HepG2 (cell line): ENCODE data around the gene ZFAND2B. TPM values are rescaled to one million over a fixed set of nuclear protein-coding genes. Genes with fewer than 3 reads are reported as not detected.

Source experiments
- ELF4 ChIP-seq: sonication (generic); formaldehyde crosslinking; IDR thresholded peaks from 2 replicates; pipeline ENCODE4 v1.5.0; 2020; ENCODE audit warnings: missing genetic modification reagents, mild to moderate bottlenecking, moderate library complexity, borderline replicate concordance
- HNF4G ChIP-seq, 2 experiments: sonication (generic) in 1 of 2; formaldehyde crosslinking in 1 of 2; IDR thresholded peaks; 2 replicates each; pipeline versions ENCODE4 v1.4.0 to v1.6.1; 2011 to 2020; ENCODE audit warnings: borderline replicate concordance in 2 of 2, low read depth in 2 of 2, mild to moderate bottlenecking in 2 of 2, low read length in 1 of 2, missing genetic modification reagents in 1 of 2, moderate library complexity in 1 of 2
- NRL ChIP-seq: sonication (generic); formaldehyde crosslinking; IDR thresholded peaks from 2 replicates; pipeline ENCODE4 v1.5.0; 2020; ENCODE audit warnings: missing genetic modification reagents, mild to moderate bottlenecking, moderate library complexity, borderline replicate concordance
- RBFOX2 ChIP-seq: fragments of 200-400 bp; formaldehyde crosslinking; IDR thresholded peaks from 2 replicates; pipeline ENCODE4 v1.6.1; 2017; ENCODE audit warnings: low read depth, mild to moderate bottlenecking, low read length
- STAG1 ChIP-seq: sonication (generic); formaldehyde crosslinking; IDR thresholded peaks from 2 replicates; pipeline ENCODE4 v1.4.0; 2020; ENCODE audit warnings: missing genetic modification reagents
- TEAD3 ChIP-seq: optimal IDR thresholded peaks from 2 replicates; pipeline ENCODE3; 2016; ENCODE audit warnings: borderline replicate concordance
- U2AF2 ChIP-seq: fragments of 200-400 bp; formaldehyde crosslinking; IDR thresholded peaks from 2 replicates; pipeline ENCODE4 v1.6.1; 2017; ENCODE audit warnings: low read depth, mild to moderate bottlenecking, low read length
- polyA plus RNA-seq, 8 experiments: library from polyadenylated mRNA; depleted of rRNA in 3 of 8; stranded (reverse) in 7 of 8; unstranded in 1 of 8; fragments of >200 nt; fragmentation: Illumina TruSeq in 4 of 8; extraction: Trizol in 4 of 8; gene quantifications; 2 replicates each; pipeline versions ENCODE4 v1.2.1 to v1.2.3, GENCODE V29; 2011 to 2016; ENCODE audit warnings: low read depth in 4 of 8, missing spikeins in 1 of 8, mixed read lengths in 1 of 8; ENCODE audit not compliant: insufficient read depth in 1 of 8
- total RNA-seq, 5 experiments: library from RNA; depleted of rRNA; stranded (reverse); fragments of >200 nt; fragmentation: Illumina TruSeq; extraction: Trizol; gene quantifications; 2 replicates each; pipeline ENCODE4 v1.2.3, GENCODE V29; 2016; ENCODE audit warnings: low read depth in 1 of 5
- TF ChIP-seq, protein P1 (sequence below), 2 experiments: fragments of 450-650 bp in 1 of 2; sonication (generic) in 1 of 2; formaldehyde crosslinking in 1 of 2; IDR thresholded peaks; 2 replicates each; pipeline versions ENCODE4 v1.6.1 to v1.8.0; 2016 to 2022; ENCODE audit warnings: antibody characterized with exemption in 1 of 2, mild to moderate bottlenecking in 1 of 2, missing genetic modification reagents in 1 of 2
- TF ChIP-seq, protein P2 (sequence below): IDR thresholded peaks from 2 replicates; pipeline ENCODE4 v1.6.1; 2016; ENCODE audit warnings: low read depth
- TF ChIP-seq, protein P3 (sequence below): sonication (generic); formaldehyde crosslinking; IDR thresholded peaks from 2 replicates; pipeline ENCODE4 v1.4.0; 2020; ENCODE audit warnings: missing genetic modification reagents, borderline replicate concordance

ZFAND2B gene
- total and polyA plus RNA-seq, 2 of the 13 experiments (the other 11 are each of a cell fraction or from before 2014, with no cell fraction given) = 53.3 to 115 TPM

DNA sequence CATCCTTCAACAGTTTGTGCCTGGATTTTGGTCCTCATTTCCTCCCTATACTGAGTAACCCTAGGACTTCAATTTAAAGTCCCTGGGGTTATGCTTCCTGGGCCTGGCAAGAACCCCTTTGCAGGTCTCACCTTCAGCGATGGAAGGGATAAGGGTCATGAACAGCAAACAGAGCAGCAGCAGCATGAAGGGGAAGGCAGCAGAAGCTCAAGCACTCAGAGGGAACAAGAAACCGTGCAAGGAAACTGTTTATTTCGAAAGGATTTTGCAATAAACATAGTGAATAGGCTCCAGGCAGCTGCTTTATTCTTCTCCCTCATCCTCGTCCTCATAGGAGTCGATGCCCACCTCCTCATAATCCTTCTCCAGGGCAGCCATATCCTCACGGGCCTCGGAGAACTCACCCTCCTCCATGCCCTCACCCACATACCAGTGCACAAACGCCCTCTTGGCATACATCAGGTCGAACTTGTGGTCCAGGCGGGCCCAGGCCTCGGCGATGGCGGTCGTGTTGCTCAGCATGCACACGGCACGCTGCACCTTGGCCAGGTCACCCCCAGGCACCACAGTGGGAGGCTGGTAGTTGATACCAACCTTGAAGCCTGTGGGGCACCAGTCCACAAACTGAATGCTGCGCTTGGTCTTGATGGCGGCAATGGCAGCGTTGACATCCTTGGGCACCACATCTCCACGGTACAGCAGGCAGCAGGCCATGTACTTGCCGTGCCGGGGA lies 43.6 kb downstream of the ZFAND2B start (continued):
- TF ChIP-seq, protein P1, sequence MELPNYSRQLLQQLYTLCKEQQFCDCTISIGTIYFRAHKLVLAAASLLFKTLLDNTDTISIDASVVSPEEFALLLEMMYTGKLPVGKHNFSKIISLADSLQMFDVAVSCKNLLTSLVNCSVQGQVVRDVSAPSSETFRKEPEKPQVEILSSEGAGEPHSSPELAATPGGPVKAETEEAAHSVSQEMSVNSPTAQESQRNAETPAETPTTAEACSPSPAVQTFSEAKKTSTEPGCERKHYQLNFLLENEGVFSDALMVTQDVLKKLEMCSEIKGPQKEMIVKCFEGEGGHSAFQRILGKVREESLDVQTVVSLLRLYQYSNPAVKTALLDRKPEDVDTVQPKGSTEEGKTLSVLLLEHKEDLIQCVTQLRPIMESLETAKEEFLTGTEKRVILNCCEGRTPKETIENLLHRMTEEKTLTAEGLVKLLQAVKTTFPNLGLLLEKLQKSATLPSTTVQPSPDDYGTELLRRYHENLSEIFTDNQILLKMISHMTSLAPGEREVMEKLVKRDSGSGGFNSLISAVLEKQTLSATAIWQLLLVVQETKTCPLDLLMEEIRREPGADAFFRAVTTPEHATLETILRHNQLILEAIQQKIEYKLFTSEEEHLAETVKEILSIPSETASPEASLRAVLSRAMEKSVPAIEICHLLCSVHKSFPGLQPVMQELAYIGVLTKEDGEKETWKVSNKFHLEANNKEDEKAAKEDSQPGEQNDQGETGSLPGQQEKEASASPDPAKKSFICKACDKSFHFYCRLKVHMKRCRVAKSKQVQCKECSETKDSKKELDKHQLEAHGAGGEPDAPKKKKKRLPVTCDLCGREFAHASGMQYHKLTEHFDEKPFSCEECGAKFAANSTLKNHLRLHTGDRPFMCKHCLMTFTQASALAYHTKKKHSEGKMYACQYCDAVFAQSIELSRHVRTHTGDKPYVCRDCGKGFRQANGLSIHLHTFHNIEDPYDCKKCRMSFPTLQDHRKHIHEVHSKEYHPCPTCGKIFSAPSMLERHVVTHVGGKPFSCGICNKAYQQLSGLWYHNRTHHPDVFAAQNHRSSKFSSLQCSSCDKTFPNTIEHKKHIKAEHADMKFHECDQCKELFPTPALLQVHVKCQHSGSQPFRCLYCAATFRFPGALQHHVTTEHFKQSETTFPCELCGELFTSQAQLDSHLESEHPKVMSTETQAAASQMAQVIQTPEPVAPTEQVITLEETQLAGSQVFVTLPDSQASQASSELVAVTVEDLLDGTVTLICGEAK (IDR thresholded peaks at IDR 0.05) = no peak
- TF ChIP-seq, protein P1 (CRISPR knock-in tag; IDR thresholded peaks at IDR 0.05) = no peak
- TF ChIP-seq, protein P2, sequence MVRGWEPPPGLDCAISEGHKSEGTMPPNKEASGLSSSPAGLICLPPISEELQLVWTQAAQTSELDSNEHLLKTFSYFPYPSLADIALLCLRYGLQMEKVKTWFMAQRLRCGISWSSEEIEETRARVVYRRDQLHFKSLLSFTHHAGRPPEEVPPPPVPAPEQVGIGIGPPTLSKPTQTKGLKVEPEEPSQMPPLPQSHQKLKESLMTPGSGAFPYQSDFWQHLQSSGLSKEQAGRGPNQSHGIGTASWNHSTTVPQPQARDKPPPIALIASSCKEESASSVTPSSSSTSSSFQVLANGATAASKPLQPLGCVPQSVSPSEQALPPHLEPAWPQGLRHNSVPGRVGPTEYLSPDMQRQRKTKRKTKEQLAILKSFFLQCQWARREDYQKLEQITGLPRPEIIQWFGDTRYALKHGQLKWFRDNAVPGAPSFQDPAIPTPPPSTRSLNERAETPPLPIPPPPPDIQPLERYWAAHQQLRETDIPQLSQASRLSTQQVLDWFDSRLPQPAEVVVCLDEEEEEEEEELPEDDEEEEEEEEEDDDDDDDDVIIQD = peak; percentile 5; the same call in 1 of the 2 replicates
- TF ChIP-seq STAG1 (no peak), NRL (CRISPR knock-in tag) (no peak), ELF4 (CRISPR knock-in tag) (no peak), HNF4G (IDR thresholded peaks at IDR 0.05; ENCODE audit: borderline replicate concordance, low read depth, low read length) (no peak), HNF4G (CRISPR knock-in tag; IDR thresholded peaks at IDR 0.05; ENCODE audit: borderline replicate concordance, low read depth) (peak; percentile 42; the same call in 1 of the 2 replicates), U2AF2 (no peak), TEAD3 (CRISPR knock-in tag) (no peak), RBFOX2 (peak; percentile 49)
- TF ChIP-seq, protein P3, sequence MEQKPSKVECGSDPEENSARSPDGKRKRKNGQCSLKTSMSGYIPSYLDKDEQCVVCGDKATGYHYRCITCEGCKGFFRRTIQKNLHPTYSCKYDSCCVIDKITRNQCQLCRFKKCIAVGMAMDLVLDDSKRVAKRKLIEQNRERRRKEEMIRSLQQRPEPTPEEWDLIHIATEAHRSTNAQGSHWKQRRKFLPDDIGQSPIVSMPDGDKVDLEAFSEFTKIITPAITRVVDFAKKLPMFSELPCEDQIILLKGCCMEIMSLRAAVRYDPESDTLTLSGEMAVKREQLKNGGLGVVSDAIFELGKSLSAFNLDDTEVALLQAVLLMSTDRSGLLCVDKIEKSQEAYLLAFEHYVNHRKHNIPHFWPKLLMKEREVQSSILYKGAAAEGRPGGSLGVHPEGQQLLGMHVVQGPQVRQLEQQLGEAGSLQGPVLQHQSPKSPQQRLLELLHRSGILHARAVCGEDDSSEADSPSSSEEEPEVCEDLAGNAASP = no peak
